Cerebellar cortex (tissue), 1 donor: Measurements from ENCODE around the gene SHISA6.
"Not testable (repeated sequence)": the region's sequence is repeated elsewhere in the genome, so short reads cannot be mapped to it uniquely, and the experiment has no call there.

Experiments used
- DNase-seq: peaks from one replicate; pipeline ENCODE4 v3.0.0-alpha.2; 2015; ENCODE audit warnings: low spot score

Gene SHISA6

DNA sequence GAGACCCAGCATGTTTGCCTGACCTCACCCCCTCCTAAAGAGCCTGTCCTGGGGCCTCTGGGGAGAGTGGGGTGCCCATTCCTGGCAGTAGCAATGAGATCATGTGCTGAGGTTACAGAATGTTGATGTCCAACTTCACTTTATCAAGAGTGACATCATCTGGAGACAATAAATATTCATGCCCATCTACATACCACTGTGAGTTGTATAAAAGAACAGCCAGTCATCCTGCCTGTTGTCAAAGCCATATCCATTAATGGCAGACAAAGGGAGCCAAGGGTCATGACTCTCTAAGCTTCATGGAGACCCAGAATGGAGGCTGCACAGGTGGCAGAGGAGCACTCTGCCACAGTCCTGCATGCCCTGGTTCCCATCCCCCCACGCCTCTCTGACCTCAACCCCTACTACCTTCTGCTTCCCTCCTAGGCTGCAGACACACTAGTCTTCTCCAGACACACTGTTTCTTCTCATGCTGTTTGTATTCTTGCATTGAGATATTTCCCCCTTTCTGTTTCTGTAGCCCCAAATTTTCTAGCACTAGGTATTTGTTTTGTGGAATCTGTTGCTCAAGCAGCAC, 27.1 kb downstream of the SHISA6 start:
- DNase-seq, result no peak

- DNase-seq, result no peak
These were observed 28.2 kb downstream of the SHISA6 start for GRCh38 chr17:11269210-11269609.

GRCh38 chr17:11272191-11272590, 31.2 kb downstream of the SHISA6 start:
- no peak for DNase-seq

DNA sequence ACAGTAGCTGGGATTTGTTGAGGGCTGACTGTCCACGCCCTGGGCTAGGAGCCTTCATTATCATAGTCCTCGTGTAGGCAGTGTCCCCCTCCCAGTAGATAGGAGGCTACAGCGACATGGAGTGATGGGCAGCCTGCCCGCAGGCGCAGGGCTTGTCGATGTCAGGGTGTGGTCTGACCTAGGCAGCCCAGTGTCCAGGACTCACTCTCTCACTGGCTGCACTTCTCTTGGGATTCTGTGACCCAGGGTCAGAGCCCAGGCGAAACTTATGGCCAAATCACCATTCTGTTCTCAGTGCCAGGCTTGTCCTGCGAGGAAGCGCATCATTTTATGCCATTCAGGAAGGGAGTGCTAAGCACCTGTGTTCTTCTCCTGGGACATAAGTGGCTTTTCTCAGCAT, 32.6 kb downstream of the SHISA6 start:
- DNase-seq, result no peak

DNA sequence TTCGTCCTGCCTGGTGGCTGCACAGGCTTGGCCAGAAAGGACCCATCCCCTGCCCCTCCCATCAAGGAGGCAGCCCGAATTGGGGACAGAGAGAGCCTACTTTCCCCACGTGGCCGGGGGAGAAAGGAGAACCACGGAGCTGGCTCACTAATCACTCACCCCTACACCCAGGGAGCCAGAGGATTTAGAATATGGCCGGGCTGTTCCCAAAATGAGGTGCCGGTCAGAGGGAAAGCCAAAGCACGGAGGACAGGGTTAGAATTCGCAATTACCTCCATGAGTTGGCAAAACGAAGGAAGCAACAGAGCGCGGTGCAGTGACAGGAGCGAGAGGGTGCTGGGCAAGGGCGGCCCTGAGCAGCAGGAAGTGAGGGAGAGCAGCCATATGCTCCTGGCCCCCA, 33.1 kb downstream of the SHISA6 start:
- no peak for DNase-seq

DNA sequence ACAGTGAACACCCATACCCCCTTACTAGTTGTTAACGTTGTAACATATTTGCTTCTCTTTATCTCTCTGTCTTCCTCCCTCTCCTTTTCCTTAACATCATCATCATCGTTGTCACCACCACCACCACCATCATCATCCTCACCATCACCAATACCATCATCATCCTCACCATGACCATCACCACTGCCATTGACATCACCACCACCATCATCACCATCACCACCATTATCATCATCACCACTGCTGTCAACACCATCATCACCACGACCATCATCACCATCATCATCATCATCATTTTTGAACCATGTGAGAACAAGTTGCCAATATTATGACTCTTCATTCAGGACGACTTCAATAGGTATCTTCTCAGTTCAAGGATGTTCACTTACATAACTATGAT, 35.5 kb downstream of the SHISA6 start:
- DNase-seq, result no peak

- DNase-seq, result no peak
These were observed 37.4 kb downstream of the SHISA6 start for GRCh38 chr17:11278186-11278991.

DNA sequence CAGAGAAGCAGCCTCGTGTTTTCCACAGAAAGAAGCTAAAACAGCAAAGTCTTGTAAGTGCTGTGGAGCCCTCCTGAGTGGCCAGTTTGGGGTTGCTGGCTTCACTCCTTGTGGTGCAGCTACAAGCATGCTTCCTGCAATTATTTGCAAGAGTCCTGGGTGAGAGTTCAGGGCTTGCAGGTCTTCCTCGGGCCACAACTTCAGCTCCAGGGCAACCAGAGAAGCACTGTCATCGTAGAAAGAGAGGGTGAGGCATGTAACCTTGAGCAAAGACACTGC, 37.9 kb downstream of the SHISA6 start:
- DNase-seq, result no peak

DNA sequence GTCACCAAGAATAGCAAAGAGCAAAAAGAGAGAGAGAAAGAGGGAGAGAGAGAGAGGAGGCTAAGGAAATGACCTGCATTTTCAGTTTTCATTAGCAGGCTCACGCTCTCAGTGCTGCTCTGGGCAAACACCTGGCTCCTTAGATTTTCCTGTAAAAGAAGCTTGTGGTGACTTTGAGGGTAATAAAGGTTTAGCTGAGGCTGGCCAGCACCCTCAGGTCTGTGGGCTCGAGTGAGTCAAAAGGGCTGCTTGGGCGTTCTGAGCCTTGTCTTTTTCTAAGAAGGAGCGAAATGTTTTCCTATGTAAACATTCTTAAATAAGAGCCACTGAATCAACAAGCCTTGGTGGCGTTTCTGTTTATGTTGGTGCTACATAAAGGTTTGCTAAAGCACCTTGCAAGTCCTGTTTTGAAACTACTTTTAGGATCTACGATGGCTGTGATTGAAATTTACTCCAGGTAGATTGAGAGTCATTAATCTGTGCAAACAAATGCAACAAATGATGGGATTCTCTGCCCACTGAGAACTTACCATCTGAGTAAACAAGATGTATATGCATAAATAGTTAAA, 38.8 kb downstream of the SHISA6 start:
- no peak for DNase-seq

GRCh38 chr17:11282586-11282985, 41.6 kb downstream of the SHISA6 start:
- DNase-seq, result no peak

DNA sequence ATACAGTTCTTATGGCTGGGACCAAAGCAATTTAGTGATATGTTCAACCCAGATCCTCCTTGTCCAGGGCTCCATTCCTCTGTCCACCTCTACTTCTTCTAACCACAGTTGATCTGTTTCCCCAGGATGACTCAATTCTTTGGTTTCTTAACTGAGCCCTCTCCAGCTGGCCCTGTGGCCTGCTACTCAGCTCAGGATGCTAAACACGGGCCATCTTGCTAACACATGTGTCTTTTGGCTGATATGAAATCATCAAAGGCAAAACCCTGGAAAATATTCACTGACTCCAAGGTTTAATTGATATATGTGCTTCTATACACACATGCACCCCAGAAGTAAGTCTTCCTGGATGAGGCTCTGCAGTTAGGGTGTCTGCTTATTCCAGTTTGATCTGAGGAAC, 43.8 kb downstream of the SHISA6 start:
- no peak for DNase-seq

DNA sequence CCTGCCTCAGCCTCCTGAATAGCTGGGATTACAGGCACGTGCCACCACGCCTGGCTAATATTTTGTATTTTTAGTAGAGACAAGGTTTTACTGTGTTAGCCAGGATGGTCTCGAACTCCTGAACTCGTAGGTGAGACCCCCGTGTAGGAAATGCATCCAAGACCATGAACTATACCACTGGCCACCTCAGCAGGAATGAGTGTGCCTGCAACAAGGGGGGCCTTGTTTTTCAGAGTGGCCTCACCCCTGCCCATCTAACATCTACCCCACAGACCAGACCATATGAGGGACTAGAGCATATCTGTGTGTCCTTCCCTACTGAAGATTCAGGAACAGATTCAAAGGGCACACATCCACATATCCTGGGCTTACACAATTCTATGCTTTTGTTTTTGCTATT, 44.9 kb downstream of the SHISA6 start:
- DNase-seq, result no peak

DNA sequence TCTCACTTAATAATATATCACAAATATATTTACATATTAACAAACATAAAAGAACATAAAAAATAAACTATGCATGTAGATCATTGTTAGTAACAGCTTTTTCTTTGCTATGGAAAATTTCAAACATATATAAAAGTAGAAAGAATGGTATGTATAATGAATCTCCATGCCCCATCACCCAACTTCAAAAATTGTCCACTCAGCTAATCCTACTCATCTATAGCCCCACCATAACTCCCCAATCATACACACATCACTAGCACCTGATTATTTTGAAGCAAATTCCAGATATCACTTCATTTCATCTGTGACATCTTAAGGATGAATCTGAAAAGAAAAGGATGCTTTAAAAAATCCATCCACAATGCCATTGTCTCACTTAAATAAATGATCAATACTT, 46.8 kb downstream of the SHISA6 start:
- no peak for DNase-seq

- DNase-seq, result no peak
These were observed 49.8 kb downstream of the SHISA6 start for GRCh38 chr17:11290814-11291213.

- DNase-seq, result no peak
These were observed 51.5 kb downstream of the SHISA6 start for GRCh38 chr17:11292491-11292890.

- DNase-seq, result no peak
These were observed 52.5 kb downstream of the SHISA6 start for GRCh38 chr17:11293480-11293879.

DNA sequence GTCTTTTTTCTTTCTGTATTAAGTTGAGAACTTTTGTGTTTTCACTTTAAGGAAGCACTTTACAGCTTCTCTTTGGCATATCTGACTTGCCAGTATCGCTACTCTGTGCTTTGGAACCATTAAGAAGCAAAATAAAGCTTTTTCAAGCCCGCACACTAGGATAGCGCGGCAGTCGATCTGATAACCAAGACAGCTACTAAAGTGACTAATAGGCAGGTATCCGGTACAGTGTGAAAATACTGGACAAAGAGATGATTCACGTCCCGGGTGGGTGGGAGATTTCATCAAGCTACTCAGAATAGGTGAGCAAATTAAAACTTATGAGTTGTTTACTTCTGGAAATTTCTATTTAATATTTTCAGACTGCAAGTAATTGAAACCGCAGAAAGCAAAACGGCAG, 53.8 kb downstream of the SHISA6 start:
- DNase-seq, result no peak

DNA sequence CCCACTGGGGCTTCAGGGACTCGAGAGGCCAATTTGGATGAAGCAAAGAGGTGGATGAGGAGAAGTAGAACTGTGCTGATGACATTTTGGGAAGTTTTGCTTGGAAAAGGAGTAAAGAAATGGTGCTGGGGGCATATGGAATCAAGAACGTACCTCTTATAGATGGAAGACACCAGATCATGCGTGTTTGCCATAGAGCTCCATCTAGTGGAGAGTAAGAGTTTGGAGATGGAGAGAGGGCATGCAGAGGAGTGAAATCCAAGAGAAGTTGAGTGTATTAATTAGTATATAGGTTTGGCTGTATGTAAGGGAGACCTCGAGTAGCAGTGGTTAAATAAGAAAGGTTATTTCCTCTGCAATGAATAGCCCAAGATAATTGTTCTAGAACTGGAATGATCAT, 56.0 kb downstream of the SHISA6 start:
- DNase-seq, result no peak

- DNase-seq, result no peak
These were observed 57.4 kb downstream of the SHISA6 start for GRCh38 chr17:11298401-11298800.

GRCh38 chr17:11300201-11300600, 59.2 kb downstream of the SHISA6 start:
- no peak for DNase-seq

DNA sequence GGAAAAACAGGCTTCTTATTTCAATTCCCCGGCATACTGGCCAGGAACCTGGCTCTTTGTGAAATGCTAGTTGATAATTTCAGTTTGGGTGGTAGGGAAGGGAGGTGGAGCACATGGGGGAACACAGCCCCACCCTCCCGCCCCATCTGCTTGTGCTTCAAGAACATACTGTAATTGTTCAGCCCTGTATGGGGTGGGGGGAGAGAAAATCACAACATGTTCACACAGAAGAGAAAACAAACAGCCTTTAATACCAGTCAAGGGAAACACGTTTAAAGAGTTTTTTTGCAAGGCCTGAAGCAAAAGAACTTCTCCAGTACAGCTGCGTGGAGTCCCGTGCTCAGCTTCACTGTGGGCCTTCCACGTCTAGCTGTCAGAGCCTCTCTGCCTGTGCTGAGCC, 59.7 kb downstream of the SHISA6 start:
- no peak for DNase-seq

GRCh38 chr17:11301874-11302273, 60.9 kb downstream of the SHISA6 start:
- DNase-seq, result not testable (repeated sequence)

DNA sequence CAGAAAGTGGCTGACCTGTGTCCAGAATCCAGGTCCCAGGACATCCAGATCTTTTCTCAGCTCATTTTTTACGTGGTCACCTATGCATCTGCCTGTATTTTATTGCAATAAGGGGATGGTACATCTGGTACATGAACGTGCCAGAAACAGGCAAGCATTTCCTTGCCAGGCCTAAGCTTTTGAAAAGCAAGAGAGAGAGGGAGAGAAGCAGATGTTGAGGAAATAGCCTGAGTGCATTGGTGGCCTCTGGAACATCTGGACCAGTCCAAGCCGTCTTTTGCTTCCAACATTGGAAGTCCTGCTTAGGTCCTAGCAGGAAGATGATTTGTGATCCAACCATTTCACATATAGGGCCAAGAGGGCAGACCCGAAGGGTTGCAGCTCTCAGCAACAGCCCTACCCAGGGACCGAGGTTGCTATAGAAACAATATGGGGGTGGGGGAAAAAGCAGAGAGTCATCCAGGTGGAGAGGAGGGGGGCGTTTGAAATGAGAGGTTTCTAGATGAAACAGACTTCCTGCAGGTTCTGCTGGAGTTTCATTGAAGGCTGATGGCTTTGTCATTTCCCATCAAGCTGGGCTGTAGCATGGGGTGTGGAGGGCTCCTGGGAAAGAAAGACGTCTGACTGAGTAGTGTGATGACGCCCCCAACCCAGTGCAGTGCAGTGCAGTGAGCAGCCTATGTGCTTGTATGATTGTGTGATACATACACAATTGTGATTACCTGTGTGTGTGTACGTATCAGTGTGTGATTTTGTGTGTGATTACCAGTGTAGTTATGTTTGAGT, 61.6 kb downstream of the SHISA6 start:
- DNase-seq, result no peak
